GM23338 (cell line): ENCODE measurements around the gene TSPAN1. TPM values are rescaled to one million over a fixed set of nuclear protein-coding genes. Genes with fewer than 3 reads are reported as not detected.

Experiments used
- ATAC-seq: fragments of 200-7000 bp; cut with Tn5 transposase; 3 replicates; pipeline ENCODE4 v1.9.1; 2020
- DNase-seq: peaks from one replicate; pipeline ENCODE4 v3.0.0-alpha.2; 2015; ENCODE audit warnings: low spot score
- H2AFZ ChIP-seq: fragments of 200-600 bp; sonication (generic); 2 replicates; pipeline ENCODE4 v1.8.0; 2016; ENCODE audit warnings: antibody characterized with exemption, mild to moderate bottlenecking, moderate library complexity
- H3F3A ChIP-seq: fragments of 200-600 bp; sonication (generic); replicated peaks from 2 replicates; pipeline ENCODE4 v1.8.0; 2017; ENCODE audit warnings: antibody characterized with exemption, mixed run types, low read depth
- H3K27ac ChIP-seq: fragments of 200-600 bp; sonication (generic); 2 replicates; pipeline ENCODE4 v1.6.1; 2016; ENCODE audit warnings: low read depth
- H3K27me3 ChIP-seq: fragments of 200-600 bp; sonication (generic); 2 replicates; pipeline ENCODE4 v1.8.0; 2016; ENCODE audit warnings: mild to moderate bottlenecking, mixed run types, moderate library complexity; ENCODE audit not compliant: insufficient read depth
- H3K36me3 ChIP-seq: fragments of 200-600 bp; sonication (generic); 2 replicates; pipeline ENCODE4 v1.8.0; 2016; ENCODE audit warnings: mild to moderate bottlenecking; ENCODE audit not compliant: insufficient read depth
- H3K4me1 ChIP-seq: fragments of 200-600 bp; sonication (generic); 2 replicates; pipeline ENCODE4 v1.8.0; 2016; ENCODE audit warnings: mild to moderate bottlenecking, moderate library complexity; ENCODE audit not compliant: insufficient read depth
- H3K4me2 ChIP-seq: fragments of 200-600 bp; sonication (generic); 2 replicates; pipeline ENCODE4 v1.7.1; 2017; ENCODE audit warnings: mixed run types
- H3K4me3 ChIP-seq: fragments of 200-600 bp; sonication (generic); 2 replicates; pipeline ENCODE4 v1.6.1; 2016; ENCODE audit warnings: mixed run types
- H3K79me2 ChIP-seq: fragments of 200-600 bp; sonication (generic); replicated peaks from 2 replicates; pipeline ENCODE4 v1.8.0; 2017; ENCODE audit warnings: mild to moderate bottlenecking; ENCODE audit not compliant: insufficient read depth
- H3K9me2 ChIP-seq: fragments of 200-600 bp; sonication (generic); 2 replicates; pipeline ENCODE4 v1.8.0; 2017; ENCODE audit not compliant: insufficient read depth
- H4K20me1 ChIP-seq: fragments of 200-600 bp; sonication (generic); replicated peaks from 2 replicates; pipeline ENCODE4 v1.8.0; 2017; ENCODE audit warnings: mild to moderate bottlenecking; ENCODE audit not compliant: insufficient read depth
- H3K27ac Mint-ChIP-seq: 2 replicates; pipeline ENCODE4 v1.8.0; 2020; ENCODE audit warnings: inconsistent platforms, mild to moderate bottlenecking, moderate library complexity, mixed read lengths
- H3K27me3 Mint-ChIP-seq: 3 replicates; pipeline ENCODE4 v1.8.0; 2022; ENCODE audit warnings: low read depth, mild to moderate bottlenecking, moderate library complexity, mixed read lengths, inconsistent platforms; ENCODE audit not compliant: insufficient read depth, poor library complexity
- H3K36me3 Mint-ChIP-seq: 3 replicates; pipeline ENCODE4 v1.8.0; 2021; ENCODE audit warnings: low read depth, mild to moderate bottlenecking, inconsistent platforms, moderate library complexity, mixed read lengths
- H3K4me1 Mint-ChIP-seq: 3 replicates; pipeline ENCODE4 v1.8.0; 2020; ENCODE audit warnings: mild to moderate bottlenecking, inconsistent platforms, mixed read lengths
- H3K4me3 Mint-ChIP-seq: 3 replicates; pipeline ENCODE4 v1.8.0; 2021; ENCODE audit warnings: moderate library complexity, mild to moderate bottlenecking, inconsistent platforms, mixed read lengths
- H3K9me3 Mint-ChIP-seq: 3 replicates; pipeline ENCODE4 v1.8.0; 2020; ENCODE audit warnings: moderate library complexity, mild to moderate bottlenecking, inconsistent platforms, mixed read lengths
- CREB1 ChIP-seq: fragments of 250-450 bp; sonication (Bioruptor Pico); IDR thresholded peaks from 2 replicates; pipeline ENCODE4 v1.5.0; 2020; ENCODE audit warnings: low read depth, mild to moderate bottlenecking, moderate library complexity
- CTCF ChIP-seq, 2 experiments: fragments of 200-600 bp in 1 of 2; sonication (generic) in 1 of 2; conservative IDR thresholded peaks; 2 replicates each; pipeline versions ENCODE4 v1.5.1 to v1.6.1; 2016 to 2017; ENCODE audit warnings: antibody characterized with exemption in 2 of 2, low read depth in 2 of 2, mild to moderate bottlenecking in 2 of 2, moderate library complexity in 1 of 2
- EZH2 ChIP-seq: fragments of 200-600 bp; sonication (generic); IDR thresholded peaks from one replicate; pipeline ENCODE4 v1.8.0; 2017; ENCODE audit warnings: antibody characterized with exemption, mild to moderate bottlenecking, low read depth; ENCODE audit not compliant: unreplicated experiment
- EZH2phosphoT487 ChIP-seq: fragments of 200-600 bp; sonication (generic); IDR thresholded peaks from one replicate; pipeline ENCODE4 v1.8.1; 2018; ENCODE audit warnings: antibody characterized with exemption; ENCODE audit not compliant: unreplicated experiment
- JUNB ChIP-seq: IDR thresholded peaks from one replicate; pipeline ENCODE4 v1.6.1; 2016; ENCODE audit warnings: antibody characterized with exemption; ENCODE audit not compliant: unreplicated experiment
- NANOG ChIP-seq: IDR thresholded peaks from 2 replicates; pipeline ENCODE4 v1.6.1; 2016; ENCODE audit warnings: antibody characterized with exemption, borderline replicate concordance
- POLR2AphosphoS5 ChIP-seq: IDR thresholded peaks from 2 replicates; pipeline ENCODE4 v1.6.1; 2016; ENCODE audit warnings: antibody characterized with exemption, low read depth
- REST ChIP-seq: IDR thresholded peaks from one replicate; pipeline ENCODE4 v1.6.1; 2018; ENCODE audit warnings: antibody characterized with exemption; ENCODE audit not compliant: unreplicated experiment
- STAT1 ChIP-seq: IDR thresholded peaks from one replicate; pipeline ENCODE4 v1.6.1; 2016; ENCODE audit warnings: antibody characterized with exemption; ENCODE audit not compliant: unreplicated experiment
- ZNF114 ChIP-seq: fragments of 250-450 bp; sonication (Bioruptor Pico); IDR thresholded peaks from 2 replicates; pipeline ENCODE4 v1.5.0; 2020; ENCODE audit warnings: mild to moderate bottlenecking, moderate library complexity
- ZNF331 ChIP-seq: fragments of 250-450 bp; sonication (Bioruptor Pico); IDR thresholded peaks from 2 replicates; pipeline ENCODE4 v1.5.0; 2020; ENCODE audit warnings: low read depth, mild to moderate bottlenecking, moderate library complexity
- ZNF462 ChIP-seq: fragments of 250-450 bp; sonication (Bioruptor Pico); IDR thresholded peaks from 2 replicates; pipeline ENCODE4 v1.5.0; 2020; ENCODE audit warnings: mild to moderate bottlenecking, moderate library complexity
- polyA plus RNA-seq: library from polyadenylated mRNA; unstranded; fragments of >200 nt; fragmentation: Nextera tagmentation; extraction: Ambion mirVana; gene quantifications from 2 replicates; pipeline ENCODE4 v1.2.1, GENCODE V29; 2016
- total RNA-seq: library from RNA; depleted of rRNA; stranded (reverse); fragments of >200 nt; shearing (Covaris generic); gene quantifications from 2 replicates; pipeline ENCODE4 v1.2.3, GENCODE V29; 2014

Gene TSPAN1
- total and polyA plus RNA-seq, 2 experiments from 2014 or later: not detected

- H2AFZ ChIP-seq: no peak overlapping the region
- Mint-ChIP-seq H3K27ac (no peak overlapping the region), H3K4me3 (no peak overlapping the region), H3K4me1 (no peaks in the 10 kb centered on the region), H3K27me3 (no peaks in the 10 kb centered on the region), H3K9me3 (no peaks in the 10 kb centered on the region), H3K36me3 (no peaks in the 10 kb centered on the region)
- H3K27me3 ChIP-seq: no peaks in the 10 kb centered on the region
- H3K27ac ChIP-seq: no peak overlapping the region
- no peaks in the 10 kb centered on the region for H3K4me1 ChIP-seq
- ATAC-seq (no peak), DNase-seq (no peak)
- no peak overlapping the region for H3K4me3 ChIP-seq
- H3K36me3 ChIP-seq: no peaks in the 10 kb centered on the region
- no peak overlapping the region for H3K4me2 ChIP-seq
- no peaks in the 10 kb centered on the region for H4K20me1 ChIP-seq
- H3K9me2 ChIP-seq: no peaks in the 10 kb centered on the region
- no peaks in the 10 kb centered on the region for H3F3A ChIP-seq
- H3K79me2 ChIP-seq: no peaks in the 10 kb centered on the region
- TF ChIP-seq STAT1 (no peak), NANOG (no peak), JUNB (no peak), POLR2AphosphoS5 (no peak), EZH2 (no peak), CREB1 (CRISPR knock-in tag) (no peak), ZNF114 (no peak), ZNF462 (CRISPR knock-in tag) (no peak), EZH2phosphoT487 (no peak), REST (no peak), ZNF331 (CRISPR knock-in tag) (no peak), CTCF (conservative IDR thresholded peaks at IDR 0.05; ENCODE audit: low read depth in 2 of 2) (no peak)
Observed at GRCh38 chr1:46160212-46160611, 14.7 kb upstream of the TSPAN1 start.
